Right ventricle myocardium superior (tissue), 1 donor: ENCODE results near the gene MBLAC2. TPM values are rescaled to one million over a fixed set of nuclear protein-coding genes. Genes with fewer than 3 reads are reported as not detected.

Experiments
- ATAC-seq: fragments of 200-7000 bp; cut with Tn5 transposase; one replicate; pipeline ENCODE4 v1.9.1; 2020; ENCODE audit warnings: mild to moderate bottlenecking; ENCODE audit not compliant: poor library complexity
- DNase-seq: peaks from one replicate; pipeline ENCODE4 v3.0.0-alpha.2; 2020
- intact Hi-C: fragments of 100-400 bp; cut with DNase I; formaldehyde crosslinking; loops from one replicate; pipeline ENCODE4 v1.11.2; 2022
- long read RNA-seq: library from polyadenylated mRNA; unstranded; transcript quantifications from one replicate; pipeline ENCODE4 v2.0.0, GENCODE V29; 2021
- total RNA-seq: library from RNA; stranded (reverse); fragmentation: NEBNext Ultra II Directional; extraction: Animal tissue kit (Norgen Biotek cat#: 25700); gene quantifications from one replicate; pipeline ENCODE4 v1.2.1, GENCODE V29; 2021
- donor health status: DM: no; HTN: yes; CAD: no; lungs with severe emphysema.

The MBLAC2 gene
- 3.8 TPM for total RNA-seq
- long read RNA-seq, full-length matches to known transcripts: 10 of 10 reads
- long read RNA-seq, partial matches to known transcripts: 0 of 10 reads
- long read RNA-seq, other reads (novel, unspliced or antisense): 0 of 10 reads

DNA sequence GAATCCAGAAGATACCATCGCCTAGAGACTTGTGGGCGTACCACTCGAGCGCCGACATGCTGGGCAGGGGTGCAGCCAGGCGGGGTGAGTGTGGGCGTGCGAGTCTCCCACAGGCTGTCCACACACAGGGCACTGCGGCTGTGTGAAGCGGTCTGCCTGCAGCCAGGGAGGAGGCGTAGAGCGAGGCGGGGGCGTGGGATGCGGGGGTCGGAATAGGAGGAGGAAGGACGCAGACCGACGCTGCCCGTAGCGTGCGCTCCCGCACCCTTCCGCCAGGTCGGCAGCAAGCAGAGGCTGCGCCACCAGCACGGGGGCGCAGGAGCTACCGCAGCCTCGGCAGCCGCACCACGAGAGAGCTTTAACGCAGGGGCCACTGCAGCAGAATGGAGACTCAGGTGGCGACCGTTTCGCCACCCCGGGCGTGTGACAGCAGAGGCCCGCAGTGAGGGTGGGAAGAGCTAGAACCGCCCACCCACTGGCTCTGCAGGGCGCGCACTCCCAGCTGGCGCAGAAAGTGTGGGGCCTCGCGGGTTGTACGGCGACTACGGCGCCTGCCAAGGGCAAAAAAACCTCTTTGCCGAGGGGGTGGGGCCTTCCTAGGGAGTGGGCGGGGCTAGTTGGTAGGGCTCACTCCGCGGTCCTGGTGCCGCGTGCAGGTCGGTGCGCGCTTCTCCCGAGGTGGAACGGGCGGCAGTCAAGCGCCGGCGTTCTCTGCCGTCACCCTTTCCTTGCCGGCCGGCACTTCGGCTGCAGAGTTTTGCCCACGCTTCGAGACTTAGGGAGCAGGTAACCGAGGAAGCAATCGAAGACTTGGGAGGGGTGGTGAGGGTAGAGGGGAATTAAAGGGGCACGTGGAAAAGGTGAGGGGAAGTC is at the start of gene MBLAC2, which contains the start of gene POLR3G:
MBLAC2 (minus strand) TSS at position 537 of the 873 bp plus-strand sequence; CDS start at position 58, 479 bp downstream.
POLR3G (plus strand) TSS at position 630 of the 873 bp plus-strand sequence. CDS start 10,704 bp downstream, outside the sequence.
- intact Hi-C loops: loop anchor here (10.0 kb wide), 1 partner anchor 50 kb away; the partner anchor contains the start of gene LYSMD3
- ATAC-seq: peak; percentile 98
- peak; percentile 94 for DNase-seq

GRCh38 chr5:90519081-90519480 is 44.5 kb upstream of the MBLAC2 start:
- ATAC-seq (no peak), DNase-seq (no peak)
- intact Hi-C loops: no loop called here

GRCh38 chr5:90518661-90519060 is 44.1 kb upstream of the MBLAC2 start:
- DNase-seq (no peak), ATAC-seq (no peak)
- intact Hi-C loops: no loop called here

DNA sequence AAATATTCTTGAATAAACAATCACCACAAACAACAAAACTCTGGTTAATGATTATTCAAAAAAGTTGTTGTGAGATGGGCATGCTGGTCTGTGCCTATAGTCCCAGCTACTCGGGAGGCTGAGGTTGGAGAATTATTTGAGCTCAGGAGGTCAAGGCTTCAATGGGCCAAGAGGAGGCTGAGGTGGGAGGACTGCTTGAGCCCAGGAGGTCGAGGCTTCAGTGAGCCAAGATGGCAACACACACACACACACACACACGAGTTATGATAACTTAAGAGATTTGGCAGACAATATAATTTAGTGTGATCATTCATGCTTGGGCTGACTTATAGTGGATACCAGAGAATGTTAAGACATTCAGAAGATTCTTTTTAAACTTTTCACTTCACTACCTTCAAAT is 39.9 kb upstream of the MBLAC2 start:
- DNase-seq: no peak
- ATAC-seq: no peak
- intact Hi-C loops: no loop called here

DNA sequence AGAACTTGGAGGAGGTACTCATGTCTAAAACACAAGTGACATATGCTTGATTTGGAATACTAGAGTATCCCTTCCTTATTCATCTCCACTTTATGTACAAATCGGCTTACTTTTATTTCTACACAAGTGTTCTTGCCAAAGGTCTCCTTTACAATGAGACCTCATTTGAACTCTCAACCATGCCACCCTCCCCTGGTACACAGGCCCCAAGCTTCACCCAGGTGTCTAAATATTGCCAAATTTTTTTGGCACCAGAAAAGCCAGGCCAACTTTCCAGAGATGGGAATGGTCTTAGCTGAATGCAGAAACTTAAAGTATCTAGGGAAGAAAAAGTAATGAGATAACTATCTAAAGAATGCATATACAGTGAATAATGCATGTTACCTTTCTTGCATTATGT is 35.9 kb upstream of the MBLAC2 start:
- DNase-seq: no peak
- intact Hi-C loops: no loop called here
- no peak for ATAC-seq

DNA sequence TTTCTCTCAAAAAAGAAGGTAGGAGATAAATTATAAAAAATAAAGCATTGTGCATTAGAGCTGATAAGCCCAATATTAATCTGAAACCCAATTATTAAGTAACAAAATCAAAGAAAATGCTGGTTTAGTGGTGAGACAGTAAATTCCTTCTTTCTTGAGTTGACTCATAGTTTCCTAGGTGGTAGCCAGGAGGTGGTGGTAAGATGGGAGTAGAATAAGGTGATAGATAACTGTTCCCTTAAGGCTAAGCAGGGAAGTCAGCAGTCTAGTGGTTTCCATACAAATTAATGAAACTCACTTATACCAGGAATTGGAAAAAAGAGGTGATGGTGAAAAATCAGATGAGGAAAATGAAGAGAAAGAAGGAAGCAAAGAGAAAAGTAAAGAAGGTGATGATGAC is 31.6 kb upstream of the MBLAC2 start:
- DNase-seq (no peak), ATAC-seq (no peak)
- intact Hi-C loops: no loop called here

- intact Hi-C loops: no loop called here
- no peak for DNase-seq
- no peak for ATAC-seq
These were observed 30.2 kb upstream of the MBLAC2 start for GRCh38 chr5:90504743-90505142.

DNA sequence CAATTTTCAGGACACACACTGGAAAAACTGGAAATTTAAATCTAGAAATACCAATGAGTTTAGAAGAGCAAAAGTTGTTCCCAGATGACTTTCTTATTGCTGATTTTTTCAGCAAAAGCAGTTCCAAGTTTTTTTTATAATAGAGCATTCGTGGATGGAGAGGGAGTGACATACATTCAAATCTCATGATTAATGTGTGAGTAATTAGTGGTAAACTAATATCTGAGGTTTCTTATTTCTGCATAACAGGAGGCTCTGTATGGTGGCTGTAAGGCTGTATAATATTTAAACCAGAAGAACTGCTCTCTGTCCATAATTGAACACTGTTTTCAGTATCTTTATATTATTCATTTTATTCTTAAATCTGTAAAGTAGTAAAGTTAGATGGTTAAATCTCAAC is 29.0 kb upstream of the MBLAC2 start:
- ATAC-seq (no peak), DNase-seq (no peak)
- intact Hi-C loops: no loop called here

- ATAC-seq (no peak), DNase-seq (no peak)
- intact Hi-C loops: no loop called here
These were observed 20.6 kb upstream of the MBLAC2 start for GRCh38 chr5:90495146-90495545.

DNA sequence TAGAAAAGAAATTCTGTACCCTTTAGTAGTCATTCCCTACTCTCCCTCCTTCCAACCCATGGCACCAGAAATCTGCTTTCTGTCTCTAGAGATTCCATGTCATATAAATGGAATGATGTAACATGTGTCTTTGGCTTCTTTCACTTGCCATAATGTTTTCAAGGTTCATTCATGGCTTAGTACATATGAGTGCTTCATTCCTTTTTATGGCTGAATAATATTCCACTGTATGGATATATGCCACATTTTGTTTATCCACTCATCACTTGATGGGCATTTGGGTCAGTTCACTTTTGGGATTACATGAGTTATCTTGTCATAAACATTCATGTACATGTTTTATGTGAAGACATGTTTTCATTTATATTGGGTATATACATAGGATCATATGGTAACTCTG is 19.5 kb upstream of the MBLAC2 start:
- no peak for ATAC-seq
- no peak for DNase-seq
- intact Hi-C loops: no loop called here

DNA sequence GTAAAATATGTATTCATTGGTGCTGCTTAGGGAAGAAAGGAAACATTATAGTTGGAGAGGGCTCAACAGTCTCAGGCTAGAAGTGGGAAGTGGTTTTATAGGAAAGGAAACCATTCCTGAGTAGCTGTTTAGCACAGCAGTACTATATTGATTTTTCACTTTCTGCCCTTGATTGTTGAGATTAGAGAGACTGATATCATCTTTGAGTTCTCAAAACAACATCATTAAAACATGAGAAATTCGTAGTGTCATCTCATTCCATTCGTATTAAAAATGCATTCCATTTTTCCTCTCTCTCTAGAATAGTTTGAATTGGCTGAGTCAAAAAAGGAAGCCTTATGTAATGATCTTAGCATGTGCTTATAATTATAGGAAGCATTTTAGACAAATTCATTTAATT is 14.2 kb upstream of the MBLAC2 start:
- ATAC-seq (no peak), DNase-seq (no peak)
- intact Hi-C loops: no loop called here

- ATAC-seq: no peak
- intact Hi-C loops: no loop called here
- no peak for DNase-seq
These were observed 10.0 kb upstream of the MBLAC2 start for GRCh38 chr5:90484540-90484939.

DNA sequence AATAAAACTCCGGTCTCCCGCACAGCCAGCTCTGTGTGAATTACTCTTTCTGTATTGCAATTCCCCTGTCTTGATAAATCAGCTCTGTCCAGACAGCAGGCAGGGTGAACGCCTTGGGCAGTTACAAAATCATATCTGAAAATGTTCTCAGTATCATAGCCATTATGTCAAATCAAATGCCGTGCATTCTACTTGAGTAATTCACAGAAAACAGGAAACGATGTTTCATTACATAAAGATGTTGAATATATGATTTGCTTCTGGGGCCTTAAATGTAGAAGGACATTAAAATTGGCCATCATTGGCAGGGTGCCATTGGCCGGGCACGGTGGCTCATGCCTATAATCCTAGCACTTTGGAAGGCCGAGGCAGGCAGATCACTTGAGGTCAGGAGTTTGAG is 8.6 kb upstream of the MBLAC2 start:
- intact Hi-C loops: no loop called here
- DNase-seq (no peak), ATAC-seq (no peak)

- ATAC-seq (no peak), DNase-seq (no peak)
- intact Hi-C loops: no loop called here
These were observed 6.1 kb upstream of the MBLAC2 start for GRCh38 chr5:90480699-90481098.

- ATAC-seq (no peak), DNase-seq (no peak)
- intact Hi-C loops: loop anchor here (10.0 kb wide), 1 partner anchor 45 kb away; the partner anchor contains the start of gene LYSMD3
These were observed 5.2 kb upstream of the MBLAC2 start for GRCh38 chr5:90479611-90480385.

DNA sequence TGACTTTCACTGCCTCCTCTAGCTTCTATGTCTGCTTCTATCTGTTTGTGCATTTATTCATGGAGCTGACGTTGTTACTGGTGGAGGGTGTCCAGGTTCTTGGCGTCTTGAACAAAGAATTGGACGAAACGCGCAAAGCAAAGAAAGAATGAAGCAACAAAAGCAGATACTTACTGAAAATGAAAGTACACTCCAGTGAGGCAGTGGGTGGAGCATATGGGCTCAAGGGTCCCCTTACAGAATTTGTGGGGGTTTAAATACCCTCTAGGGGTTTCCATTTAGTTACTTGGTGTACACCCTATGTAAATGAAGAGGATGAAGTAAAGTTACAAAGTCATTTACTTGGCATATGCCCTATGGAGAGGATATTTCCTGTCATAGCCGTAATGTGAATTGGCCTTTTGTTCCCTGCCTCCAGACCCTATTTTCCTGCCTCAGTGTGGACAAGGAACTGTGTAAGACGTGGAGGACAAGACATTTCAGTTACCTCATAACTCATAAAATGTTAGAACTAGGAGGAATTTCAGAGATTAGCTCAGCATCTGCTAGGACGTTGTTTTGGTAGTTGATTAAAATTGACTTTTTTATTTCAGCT is 3.1 kb upstream of the MBLAC2 start:
- no peak for DNase-seq
- no peak for ATAC-seq
- intact Hi-C loops: loop anchor here (10.0 kb wide), 1 partner anchor 47 kb away; the partner anchor contains the start of gene LYSMD3

GRCh38 chr5:90477073-90477472 is 2.5 kb upstream of the MBLAC2 start:
- DNase-seq (no peak), ATAC-seq (no peak)
- intact Hi-C loops: loop anchor here (10.0 kb wide), 1 partner anchor 48 kb away; the partner anchor contains the start of gene LYSMD3

DNA sequence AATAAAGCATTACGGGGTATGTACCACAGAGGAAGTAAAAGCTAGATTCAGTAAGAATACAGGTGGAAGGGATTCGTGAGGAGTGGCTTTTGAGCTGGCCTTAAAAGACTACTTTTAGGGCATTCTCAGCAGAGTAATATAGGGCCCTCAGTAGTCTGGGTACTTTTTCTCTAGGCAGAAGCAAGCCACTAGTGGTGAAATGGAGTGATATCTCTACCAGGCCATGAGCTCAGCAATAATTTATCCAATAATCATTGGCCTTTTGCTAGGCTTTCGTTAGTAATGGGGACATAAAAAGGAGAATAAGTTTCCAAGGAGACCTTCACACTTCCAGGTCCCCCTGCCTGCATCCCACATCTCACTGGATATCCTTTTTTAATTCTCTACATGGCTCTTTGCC is 1.8 kb upstream of the MBLAC2 start:
- no peak for DNase-seq
- intact Hi-C loops: loop anchor here (10.0 kb wide), 1 partner anchor 48 kb away; the partner anchor contains the start of gene LYSMD3
- ATAC-seq: no peak
